DND-41 (cell line): ENCODE data around the gene USPL1.

ENCODE experiments used
- ATAC-seq: fragments of 200-7000 bp; cut with Tn5 transposase; 3 replicates; pipeline ENCODE4 v1.9.1; 2021; ENCODE audit warnings: low read depth; ENCODE audit not compliant: insufficient read depth
- DNase-seq: peaks from one replicate; pipeline ENCODE4 v3.0.0-alpha.2; 2020
- H2AFZ ChIP-seq: 2 replicates; pipeline ENCODE4 v1.6.0; 2012; ENCODE audit warnings: low read depth, low read length
- H3K27ac ChIP-seq: 2 replicates; pipeline ENCODE4 v1.5.1; 2012; ENCODE audit warnings: low read length, inconsistent platforms
- H3K27me3 ChIP-seq: fragments of 200-600 bp; sonication (generic); 2 replicates; pipeline ENCODE4 v1.6.0; 2012; ENCODE audit warnings: low read length, mild to moderate bottlenecking, inconsistent platforms; ENCODE audit not compliant: insufficient read depth, poor library complexity
- H3K36me3 ChIP-seq: 2 replicates; pipeline ENCODE4 v1.5.1; 2012; ENCODE audit warnings: low read length, inconsistent platforms; ENCODE audit not compliant: insufficient read depth
- H3K4me1 ChIP-seq: 2 replicates; pipeline ENCODE4 v1.5.1; 2012; ENCODE audit warnings: mild to moderate bottlenecking, low read length; ENCODE audit not compliant: insufficient read depth
- H3K4me2 ChIP-seq: 2 replicates; pipeline ENCODE4 v1.6.0; 2012; ENCODE audit warnings: mild to moderate bottlenecking, moderate library complexity, low read length, inconsistent platforms; ENCODE audit not compliant: insufficient read depth
- H3K4me3 ChIP-seq, 2 experiments: fragments of 200-600 bp in 1 of 2; shearing (Covaris generic) in 1 of 2; 2 replicates each; pipeline ENCODE4 v1.5.1; 2012 to 2016; ENCODE audit warnings: inconsistent platforms in 2 of 2, low read length in 2 of 2, mild to moderate bottlenecking in 2 of 2, low read depth in 1 of 2, moderate library complexity in 1 of 2
- H3K79me2 ChIP-seq: 2 replicates; pipeline ENCODE4 v1.6.0; 2012; ENCODE audit warnings: low read length, inconsistent platforms; ENCODE audit not compliant: insufficient read depth
- H3K9ac ChIP-seq: 2 replicates; pipeline ENCODE4 v1.6.0; 2012; ENCODE audit warnings: low read depth, mild to moderate bottlenecking, inconsistent platforms, low read length, moderate library complexity
- H3K9me3 ChIP-seq: 2 replicates; pipeline ENCODE4 v1.5.1; 2012; ENCODE audit warnings: low read length, moderate library complexity, mild to moderate bottlenecking, inconsistent platforms; ENCODE audit not compliant: insufficient read depth, severe bottlenecking
- H4K20me1 ChIP-seq: 2 replicates; pipeline ENCODE4 v1.6.0; 2012; ENCODE audit warnings: low read length; ENCODE audit not compliant: insufficient read depth
- EZH2 ChIP-seq: IDR thresholded peaks from 3 replicates; pipeline ENCODE4 v1.6.1; 2012; ENCODE audit warnings: borderline replicate concordance, low read depth, mild to moderate bottlenecking, moderate library complexity, low read length, inconsistent platforms; ENCODE audit not compliant: severe bottlenecking
- TF ChIP-seq, protein P1 (sequence below): IDR thresholded peaks from 2 replicates; pipeline ENCODE4 v1.5.1; 2012; ENCODE audit warnings: borderline replicate concordance, low read length, moderate library complexity, mild to moderate bottlenecking; ENCODE audit not compliant: poor library complexity, severe bottlenecking; ENCODE audit errors: extremely low read depth

Gene USPL1

GRCh38 chr13:30629527-30629926, 11.8 kb downstream of the USPL1 start:
- no peak for DNase-seq
- Histone ChIP-seq H3K9me3 (no peaks in the 10 kb centered on the region), H3K9ac (no peak overlapping the region), H3K27me3 (no peaks in the 10 kb centered on the region), H3K36me3 (peaks cover 74% of the 10 kb centered on the region), H2AFZ (no peak overlapping the region), H4K20me1 (peaks cover 16% of the 10 kb centered on the region), H3K79me2 (peaks cover 95% of the 10 kb centered on the region), H3K4me2 (no peak overlapping the region), H3K4me3 (no peak overlapping the region), H3K4me1 (no peaks in the 10 kb centered on the region), H3K27ac (no peak overlapping the region)
- no peak for TF ChIP-seq EZH2
- TF ChIP-seq, protein P1, sequence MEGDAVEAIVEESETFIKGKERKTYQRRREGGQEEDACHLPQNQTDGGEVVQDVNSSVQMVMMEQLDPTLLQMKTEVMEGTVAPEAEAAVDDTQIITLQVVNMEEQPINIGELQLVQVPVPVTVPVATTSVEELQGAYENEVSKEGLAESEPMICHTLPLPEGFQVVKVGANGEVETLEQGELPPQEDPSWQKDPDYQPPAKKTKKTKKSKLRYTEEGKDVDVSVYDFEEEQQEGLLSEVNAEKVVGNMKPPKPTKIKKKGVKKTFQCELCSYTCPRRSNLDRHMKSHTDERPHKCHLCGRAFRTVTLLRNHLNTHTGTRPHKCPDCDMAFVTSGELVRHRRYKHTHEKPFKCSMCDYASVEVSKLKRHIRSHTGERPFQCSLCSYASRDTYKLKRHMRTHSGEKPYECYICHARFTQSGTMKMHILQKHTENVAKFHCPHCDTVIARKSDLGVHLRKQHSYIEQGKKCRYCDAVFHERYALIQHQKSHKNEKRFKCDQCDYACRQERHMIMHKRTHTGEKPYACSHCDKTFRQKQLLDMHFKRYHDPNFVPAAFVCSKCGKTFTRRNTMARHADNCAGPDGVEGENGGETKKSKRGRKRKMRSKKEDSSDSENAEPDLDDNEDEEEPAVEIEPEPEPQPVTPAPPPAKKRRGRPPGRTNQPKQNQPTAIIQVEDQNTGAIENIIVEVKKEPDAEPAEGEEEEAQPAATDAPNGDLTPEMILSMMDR, result no peak
- no peak for ATAC-seq

GRCh38 chr13:30633861-30634260, 16.1 kb downstream of the USPL1 start:
- no peaks in the 10 kb centered on the region for H3K9me3 ChIP-seq
- no peak overlapping the region for H2AFZ ChIP-seq
- H3K4me1 ChIP-seq, result no peaks in the 10 kb centered on the region
- no peak for DNase-seq
- H3K36me3 ChIP-seq, result peaks cover 79% of the 10 kb centered on the region
- ATAC-seq, result no peak
- no peaks in the 10 kb centered on the region for H3K27me3 ChIP-seq
- H3K27ac ChIP-seq, result no peak overlapping the region
- peaks cover 28% of the 10 kb centered on the region for H4K20me1 ChIP-seq
- H3K4me2 ChIP-seq, result no peak overlapping the region
- peaks cover 92% of the 10 kb centered on the region for H3K79me2 ChIP-seq
- H3K4me3 ChIP-seq, result no peak overlapping the region
- TF ChIP-seq, protein P1, result no peak
- no peak for TF ChIP-seq EZH2
- H3K9ac ChIP-seq, result no peak overlapping the region

- Histone ChIP-seq H3K27ac (no peak overlapping the region), H3K27me3 (no peaks in the 10 kb centered on the region), H2AFZ (no peak overlapping the region), H3K9ac (no peak overlapping the region), H3K4me2 (no peak overlapping the region), H4K20me1 (peaks cover 23% of the 10 kb centered on the region), H3K9me3 (no peaks in the 10 kb centered on the region), H3K79me2 (peaks cover 88% of the 10 kb centered on the region), H3K36me3 (peaks cover 76% of the 10 kb centered on the region), H3K4me3 (no peak overlapping the region), H3K4me1 (no peaks in the 10 kb centered on the region)
- no peak for DNase-seq
- ATAC-seq, result no peak
- no peak for TF ChIP-seq EZH2
- TF ChIP-seq, protein P1, result no peak
These were observed 17.1 kb downstream of the USPL1 start for GRCh38 chr13:30634838-30635237.

GRCh38 chr13:30638301-30638700, 20.6 kb downstream of the USPL1 start:
- Histone ChIP-seq H3K4me3 (no peak overlapping the region), H3K27me3 (no peaks in the 10 kb centered on the region), H3K9me3 (no peaks in the 10 kb centered on the region), H2AFZ (no peak overlapping the region), H3K4me2 (no peak overlapping the region), H3K4me1 (no peaks in the 10 kb centered on the region), H3K36me3 (peaks cover 84% of the 10 kb centered on the region), H4K20me1 (peaks cover 22% of the 10 kb centered on the region), H3K9ac (no peak overlapping the region), H3K79me2 (peaks cover 75% of the 10 kb centered on the region), H3K27ac (no peak overlapping the region)
- no peak for TF ChIP-seq EZH2
- TF ChIP-seq, protein P1, result no peak
- ATAC-seq, result no peak
- no peak for DNase-seq
